Type B pancreatic cell (in vitro differentiated cells): ENCODE results near the gene LGI4. TPM values are rescaled to one million over a fixed set of nuclear protein-coding genes. Genes with fewer than 3 reads are reported as not detected.

ENCODE experiments used
- DNase-seq: peaks from one replicate; pipeline ENCODE4 v3.0.0; 2021; ENCODE audit warnings: mixed read lengths; ENCODE audit not compliant: unreplicated experiment; ENCODE audit errors: extremely low spot score
- H3K27ac Mint-ChIP-seq: 2 replicates; pipeline ENCODE4 v1.8.0; 2021; ENCODE audit warnings: mild to moderate bottlenecking, mixed read lengths
- H3K27me3 Mint-ChIP-seq: 2 replicates; pipeline ENCODE4 v1.8.0; 2021; ENCODE audit warnings: mixed read lengths
- H3K36me3 Mint-ChIP-seq: 2 replicates; pipeline ENCODE4 v1.8.0; 2021; ENCODE audit warnings: mixed read lengths
- H3K4me1 Mint-ChIP-seq: one replicate; pipeline ENCODE4 v1.8.0; 2021; ENCODE audit warnings: mixed read lengths; ENCODE audit not compliant: unreplicated experiment
- H3K4me3 Mint-ChIP-seq: 2 replicates; pipeline ENCODE4 v1.8.0; 2021; ENCODE audit warnings: mild to moderate bottlenecking, mixed read lengths
- H3K9me3 Mint-ChIP-seq: 2 replicates; pipeline ENCODE4 v1.8.0; 2021; ENCODE audit warnings: mixed read lengths
- CTCF ChIP-seq: fragments of 200-600 bp; sonication (generic); conservative IDR thresholded peaks from 2 replicates; pipeline ENCODE4 v1.5.0; 2021; ENCODE audit warnings: antibody characterized with exemption, mild to moderate bottlenecking
- total RNA-seq: library from RNA; stranded (reverse); gene quantifications from 2 replicates; pipeline ENCODE4 v1.2.1, GENCODE V29; 2021; ENCODE audit warnings: low replicate concordance

LGI4 gene
- total RNA-seq, 1 donor from 2014 or later: 2.2 TPM

- H3K27me3 Mint-ChIP-seq: no peaks in the 10 kb centered on the region
- peaks cover 43% of the 10 kb centered on the region for H3K4me1 Mint-ChIP-seq
- DNase-seq: no peak
- H3K36me3 Mint-ChIP-seq: no peaks in the 10 kb centered on the region
- no peaks in the 10 kb centered on the region for H3K9me3 Mint-ChIP-seq
- peak overlapping the region; percentile 89 for H3K27ac Mint-ChIP-seq
- H3K4me3 Mint-ChIP-seq: peak overlapping the region; percentile 64
- TF ChIP-seq CTCF: no peak
Measured at GRCh38 chr19:35117799-35118198, 17.1 kb downstream of the LGI4 start.

GRCh38 chr19:35117116-35117515 lies 17.7 kb downstream of the LGI4 start:
- no peaks in the 10 kb centered on the region for H3K27me3 Mint-ChIP-seq
- peak overlapping the region; percentile 91 for H3K27ac Mint-ChIP-seq
- no peak for DNase-seq
- H3K4me1 Mint-ChIP-seq: peaks cover 39% of the 10 kb centered on the region
- peak overlapping the region; percentile 87 for H3K4me3 Mint-ChIP-seq
- H3K36me3 Mint-ChIP-seq: no peaks in the 10 kb centered on the region
- no peak for TF ChIP-seq CTCF
- no peaks in the 10 kb centered on the region for H3K9me3 Mint-ChIP-seq

GRCh38 chr19:35116072-35116801 lies 18.6 kb downstream of the LGI4 start:
- Mint-ChIP-seq H3K9me3 (no peaks in the 10 kb centered on the region), H3K4me1 (peaks cover 37% of the 10 kb centered on the region), H3K4me3 (peak overlapping the region; percentile 87), H3K36me3 (no peaks in the 10 kb centered on the region), H3K27me3 (no peaks in the 10 kb centered on the region), H3K27ac (peak overlapping the region; percentile 91)
- no peak for TF ChIP-seq CTCF
- no peak for DNase-seq

GRCh38 chr19:35115177-35115951 lies 19.5 kb downstream of the LGI4 start, which contains the start of gene FXYD3:
Gene FXYD3 (plus strand): TSS chr19:35115823. CDS start chr19:35119377, 3,554 bp downstream.
- DNase-seq: no peak
- Mint-ChIP-seq H3K4me3 (peak within 1 kb of the TSS; percentile 87), H3K9me3 (no peaks in the 10 kb centered on the region), H3K27ac (peak within 1 kb of the TSS; percentile 91), H3K27me3 (no peaks in the 10 kb centered on the region), H3K4me1 (peaks cover 33% of the 10 kb centered on the region), H3K36me3 (no peaks in the 10 kb centered on the region)
- TF ChIP-seq CTCF: no peak

GRCh38 chr19:35114353-35115176 lies 20.3 kb downstream of the LGI4 start:
- Mint-ChIP-seq H3K4me1 (peaks cover 33% of the 10 kb centered on the region), H3K4me3 (peak overlapping the region; percentile 87), H3K27ac (peak overlapping the region; percentile 78), H3K27me3 (no peaks in the 10 kb centered on the region), H3K9me3 (no peaks in the 10 kb centered on the region), H3K36me3 (no peaks in the 10 kb centered on the region)
- peak; percentile 99 for TF ChIP-seq CTCF
- DNase-seq: peak; percentile 85
